Ovary (tissue), 3 donors: ENCODE data around the gene NOX3.

Experiments
- POLR2A ChIP-seq: fragments of 450-650 bp; IDR thresholded peaks from one replicate; pipeline ENCODE4 v1.6.1; 2017; ENCODE audit warnings: antibody characterized with exemption, mild to moderate bottlenecking, moderate library complexity
- TF ChIP-seq, protein P1 (sequence below), 3 donors: fragments of 450-650 bp in 2 of 3; fragments of 200-600 bp in 1 of 3; IDR thresholded peaks; one replicate each; pipeline versions ENCODE4 v1.5.1 to v1.8.0; 2016 to 2022; ENCODE audit warnings: antibody characterized with exemption in 3 of 3, mild to moderate bottlenecking in 1 of 3
- donor health status: DM: no; HTN: no; CAD: no.

- no peak for TF ChIP-seq POLR2A
- TF ChIP-seq, protein P1, sequence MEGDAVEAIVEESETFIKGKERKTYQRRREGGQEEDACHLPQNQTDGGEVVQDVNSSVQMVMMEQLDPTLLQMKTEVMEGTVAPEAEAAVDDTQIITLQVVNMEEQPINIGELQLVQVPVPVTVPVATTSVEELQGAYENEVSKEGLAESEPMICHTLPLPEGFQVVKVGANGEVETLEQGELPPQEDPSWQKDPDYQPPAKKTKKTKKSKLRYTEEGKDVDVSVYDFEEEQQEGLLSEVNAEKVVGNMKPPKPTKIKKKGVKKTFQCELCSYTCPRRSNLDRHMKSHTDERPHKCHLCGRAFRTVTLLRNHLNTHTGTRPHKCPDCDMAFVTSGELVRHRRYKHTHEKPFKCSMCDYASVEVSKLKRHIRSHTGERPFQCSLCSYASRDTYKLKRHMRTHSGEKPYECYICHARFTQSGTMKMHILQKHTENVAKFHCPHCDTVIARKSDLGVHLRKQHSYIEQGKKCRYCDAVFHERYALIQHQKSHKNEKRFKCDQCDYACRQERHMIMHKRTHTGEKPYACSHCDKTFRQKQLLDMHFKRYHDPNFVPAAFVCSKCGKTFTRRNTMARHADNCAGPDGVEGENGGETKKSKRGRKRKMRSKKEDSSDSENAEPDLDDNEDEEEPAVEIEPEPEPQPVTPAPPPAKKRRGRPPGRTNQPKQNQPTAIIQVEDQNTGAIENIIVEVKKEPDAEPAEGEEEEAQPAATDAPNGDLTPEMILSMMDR (IDR thresholded peaks at IDR 0.05): no peak
These were observed 1.6 kb downstream of the NOX3 start for GRCh38 chr6:155454008-155454407.
